GM12892 (cell line): Measurements from ENCODE around the gene VAV1.

Experiments used
- POLR2A ChIP-seq: IDR thresholded peaks from 2 replicates; pipeline ENCODE4 v1.6.1; 2011; ENCODE audit warnings: low read depth, low read length, control low read depth
- TAF1 ChIP-seq: IDR thresholded peaks from 2 replicates; pipeline ENCODE4 v1.6.1; 2011; ENCODE audit warnings: low read depth, mild to moderate bottlenecking, control low read depth, low read length, borderline replicate concordance

GRCh38 chr19:6766357-6767080 is 6.0 kb upstream of the VAV1 start:
- no peak for TF ChIP-seq POLR2A
- no peak for TF ChIP-seq TAF1
